ENCODE data around the gene RIOK1. TPM values are rescaled to one million over a fixed set of nuclear protein-coding genes. Genes with fewer than 3 reads are reported as not detected.

The RIOK1 gene
- total RNA-seq, 1 donor from 2014 or later: 16.7 TPM

DNA sequence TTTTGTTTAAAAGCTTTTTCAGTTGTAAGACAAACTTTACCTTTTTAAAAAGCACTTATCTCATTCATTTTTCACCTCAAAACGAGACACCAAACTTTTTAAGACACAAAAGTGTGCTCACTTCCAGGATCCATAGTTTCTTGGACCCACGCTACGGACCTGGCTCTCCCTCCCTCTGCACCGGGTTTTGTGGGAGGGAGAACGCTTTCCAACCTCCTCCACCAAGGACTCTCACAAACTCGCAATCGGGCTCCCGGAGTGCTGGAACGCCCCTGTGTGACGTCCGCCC, 502 bp upstream of the RIOK1 start:
- Histone ChIP-seq H2AFZ (ENCODE audit: low read depth, low read length) (peak overlapping the region; percentile 92), H3K36me3 (ENCODE audit: insufficient read depth, low read length) (peaks cover 11% of the 10 kb centered on the region), H4K20me1 (ENCODE audit: insufficient read depth, low read length) (peaks cover 23% of the 10 kb centered on the region), H3K4me1 (ENCODE audit: insufficient read depth, low read length) (peaks cover 13% of the 10 kb centered on the region), H3K27me3 (ENCODE audit: insufficient read depth, low read length) (no peaks in the 10 kb centered on the region), H3K4me3 (ENCODE audit: insufficient read depth, low read depth, low read length) (peak overlapping the region; percentile 95), H3K9ac (ENCODE audit: low read length) (peak overlapping the region; percentile 86), H3K79me2 (ENCODE audit: insufficient read depth, low read length) (peaks cover 41% of the 10 kb centered on the region), H3K27ac (ENCODE audit: low read depth, low read length) (peak overlapping the region; percentile 82), H3K4me2 (ENCODE audit: low read length) (peak overlapping the region; percentile 90), H3K9me3 (ENCODE audit: insufficient read depth, low read depth, low read length) (no peaks in the 10 kb centered on the region)
- FAIRE-seq (no peak), DNase-seq (ENCODE audit: low read depth) (no peak)
- peak overlapping the region; percentile 83 for H3K27ac Mint-ChIP-seq (ENCODE audit: unreplicated experiment)
- H3K36me3 Mint-ChIP-seq (ENCODE audit: low read depth, unreplicated experiment): no peaks in the 10 kb centered on the region
- H3K4me1 Mint-ChIP-seq (ENCODE audit: low read depth, unreplicated experiment): peaks cover 19% of the 10 kb centered on the region
- H3K9me3 Mint-ChIP-seq (ENCODE audit: unreplicated experiment): no peaks in the 10 kb centered on the region
- H3K4me3 Mint-ChIP-seq (ENCODE audit: unreplicated experiment): peak overlapping the region; percentile 93
- H3K27me3 Mint-ChIP-seq (ENCODE audit: low read depth, unreplicated experiment): no peaks in the 10 kb centered on the region
- TF ChIP-seq, protein P1, sequence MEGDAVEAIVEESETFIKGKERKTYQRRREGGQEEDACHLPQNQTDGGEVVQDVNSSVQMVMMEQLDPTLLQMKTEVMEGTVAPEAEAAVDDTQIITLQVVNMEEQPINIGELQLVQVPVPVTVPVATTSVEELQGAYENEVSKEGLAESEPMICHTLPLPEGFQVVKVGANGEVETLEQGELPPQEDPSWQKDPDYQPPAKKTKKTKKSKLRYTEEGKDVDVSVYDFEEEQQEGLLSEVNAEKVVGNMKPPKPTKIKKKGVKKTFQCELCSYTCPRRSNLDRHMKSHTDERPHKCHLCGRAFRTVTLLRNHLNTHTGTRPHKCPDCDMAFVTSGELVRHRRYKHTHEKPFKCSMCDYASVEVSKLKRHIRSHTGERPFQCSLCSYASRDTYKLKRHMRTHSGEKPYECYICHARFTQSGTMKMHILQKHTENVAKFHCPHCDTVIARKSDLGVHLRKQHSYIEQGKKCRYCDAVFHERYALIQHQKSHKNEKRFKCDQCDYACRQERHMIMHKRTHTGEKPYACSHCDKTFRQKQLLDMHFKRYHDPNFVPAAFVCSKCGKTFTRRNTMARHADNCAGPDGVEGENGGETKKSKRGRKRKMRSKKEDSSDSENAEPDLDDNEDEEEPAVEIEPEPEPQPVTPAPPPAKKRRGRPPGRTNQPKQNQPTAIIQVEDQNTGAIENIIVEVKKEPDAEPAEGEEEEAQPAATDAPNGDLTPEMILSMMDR (IDR thresholded peaks at IDR 0.05; ENCODE audit: insufficient read depth, low read depth, low read length): no peak
- TF ChIP-seq EZH2 (IDR thresholded peaks at IDR 0.05; ENCODE audit: insufficient read depth, low read length): no peak

DNA sequence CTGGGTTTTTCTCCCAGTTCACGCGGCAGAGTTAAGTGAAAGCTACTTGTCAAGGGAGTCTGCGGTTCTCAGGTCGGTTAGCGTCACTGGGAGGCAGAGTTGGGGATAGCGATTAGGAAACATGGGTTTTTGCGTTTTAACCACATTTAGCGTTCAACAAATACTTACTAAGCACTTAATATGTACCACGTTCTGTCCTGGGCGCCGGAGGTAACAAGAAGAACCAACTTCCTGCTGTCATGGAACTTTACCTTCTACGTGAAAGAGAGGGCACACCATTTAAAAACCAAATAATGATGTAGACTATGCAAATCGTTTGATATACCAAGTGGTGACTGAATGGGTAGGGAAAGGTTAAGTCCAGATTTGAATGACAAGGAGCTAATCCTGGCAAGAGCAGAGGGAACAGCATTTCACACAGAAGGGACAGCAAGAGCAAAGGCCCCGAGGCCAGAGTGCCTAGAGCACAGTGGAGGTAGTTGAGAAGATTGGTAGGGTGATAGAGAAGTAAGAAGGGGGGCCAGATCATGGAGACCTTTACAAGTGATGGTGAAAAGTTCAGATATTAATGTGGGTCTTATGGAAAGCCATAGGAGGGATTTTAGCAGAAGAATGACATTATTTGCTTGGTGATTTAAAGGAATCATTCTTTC, 744 bp downstream of the RIOK1 start:
- TF ChIP-seq EZH2 (IDR thresholded peaks at IDR 0.05; ENCODE audit: insufficient read depth, low read length): no peak
- TF ChIP-seq, protein P1 (IDR thresholded peaks at IDR 0.05; ENCODE audit: insufficient read depth, low read depth, low read length): no peak
- Histone ChIP-seq H3K27ac (ENCODE audit: low read depth, low read length) (peak overlapping the region; percentile 82), H3K27me3 (ENCODE audit: insufficient read depth, low read length) (no peaks in the 10 kb centered on the region), H3K36me3 (ENCODE audit: insufficient read depth, low read length) (peaks cover 11% of the 10 kb centered on the region), H4K20me1 (ENCODE audit: insufficient read depth, low read length) (peaks cover 23% of the 10 kb centered on the region), H3K4me1 (ENCODE audit: insufficient read depth, low read length) (peaks cover 13% of the 10 kb centered on the region), H3K4me2 (ENCODE audit: low read length) (peak overlapping the region; percentile 90), H3K4me3 (ENCODE audit: insufficient read depth, low read depth, low read length) (peak overlapping the region; percentile 95), H3K9ac (ENCODE audit: low read length) (peak overlapping the region; percentile 86), H3K79me2 (ENCODE audit: insufficient read depth, low read length) (peaks cover 45% of the 10 kb centered on the region), H2AFZ (ENCODE audit: low read depth, low read length) (peak overlapping the region; percentile 92), H3K9me3 (ENCODE audit: insufficient read depth, low read depth, low read length) (no peaks in the 10 kb centered on the region)
- peak overlapping the region; percentile 83 for H3K27ac Mint-ChIP-seq (ENCODE audit: unreplicated experiment)
- H3K27me3 Mint-ChIP-seq (ENCODE audit: low read depth, unreplicated experiment): no peaks in the 10 kb centered on the region
- FAIRE-seq: no peak
- H3K4me3 Mint-ChIP-seq (ENCODE audit: unreplicated experiment): peak overlapping the region; percentile 93
- DNase-seq (ENCODE audit: low read depth): no peak
- H3K4me1 Mint-ChIP-seq (ENCODE audit: low read depth, unreplicated experiment): peaks cover 19% of the 10 kb centered on the region
- peaks cover 6% of the 10 kb centered on the region for H3K36me3 Mint-ChIP-seq (ENCODE audit: low read depth, unreplicated experiment)
- H3K9me3 Mint-ChIP-seq (ENCODE audit: unreplicated experiment): no peaks in the 10 kb centered on the region

DNA sequence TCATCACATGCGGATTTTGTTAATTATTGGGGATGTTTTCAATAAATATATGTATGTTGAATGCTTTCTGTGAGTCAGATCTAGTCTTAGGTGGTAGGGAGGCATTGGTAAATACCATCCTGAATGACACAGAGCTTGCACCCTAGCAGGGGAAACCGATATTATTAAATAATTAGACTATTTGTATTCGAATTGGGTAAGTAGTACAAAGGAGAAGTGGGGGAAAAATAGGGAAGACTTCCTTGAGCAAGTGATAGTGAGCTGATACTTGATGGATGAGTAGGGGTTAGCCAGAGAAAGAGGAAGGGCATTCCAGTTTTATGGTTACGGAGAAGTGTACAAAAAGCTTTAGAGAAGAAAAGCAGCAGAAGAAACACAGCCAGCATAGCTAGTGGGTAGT, 1.5 kb downstream of the RIOK1 start:
- DNase-seq (ENCODE audit: low read depth) (no peak), FAIRE-seq (no peak)
- H3K9ac ChIP-seq (ENCODE audit: low read length): peak overlapping the region; percentile 86
- H3K79me2 ChIP-seq (ENCODE audit: insufficient read depth, low read length): peaks cover 45% of the 10 kb centered on the region
- peaks cover 15% of the 10 kb centered on the region for H3K36me3 ChIP-seq (ENCODE audit: insufficient read depth, low read length)
- peak overlapping the region; percentile 90 for H3K4me2 ChIP-seq (ENCODE audit: low read length)
- H4K20me1 ChIP-seq (ENCODE audit: insufficient read depth, low read length): peaks cover 23% of the 10 kb centered on the region
- no peak overlapping the region for H3K27ac ChIP-seq (ENCODE audit: low read depth, low read length)
- no peaks in the 10 kb centered on the region for H3K27me3 ChIP-seq (ENCODE audit: insufficient read depth, low read length)
- Mint-ChIP-seq H3K27ac (ENCODE audit: unreplicated experiment) (no peak overlapping the region), H3K4me1 (ENCODE audit: low read depth, unreplicated experiment) (peaks cover 19% of the 10 kb centered on the region), H3K9me3 (ENCODE audit: unreplicated experiment) (no peaks in the 10 kb centered on the region), H3K4me3 (ENCODE audit: unreplicated experiment) (peak overlapping the region; percentile 93), H3K36me3 (ENCODE audit: low read depth, unreplicated experiment) (peaks cover 8% of the 10 kb centered on the region), H3K27me3 (ENCODE audit: low read depth, unreplicated experiment) (no peaks in the 10 kb centered on the region)
- TF ChIP-seq, protein P1 (IDR thresholded peaks at IDR 0.05; ENCODE audit: insufficient read depth, low read depth, low read length): no peak
- TF ChIP-seq EZH2 (IDR thresholded peaks at IDR 0.05; ENCODE audit: insufficient read depth, low read length): no peak
- H3K4me1 ChIP-seq (ENCODE audit: insufficient read depth, low read length): peaks cover 13% of the 10 kb centered on the region
- H3K9me3 ChIP-seq (ENCODE audit: insufficient read depth, low read depth, low read length): no peaks in the 10 kb centered on the region
- no peak overlapping the region for H2AFZ ChIP-seq (ENCODE audit: low read depth, low read length)
- H3K4me3 ChIP-seq (ENCODE audit: insufficient read depth, low read depth, low read length): peak overlapping the region; percentile 95
